ENCODE data around the gene DISP1.

DISP1 gene

DNA sequence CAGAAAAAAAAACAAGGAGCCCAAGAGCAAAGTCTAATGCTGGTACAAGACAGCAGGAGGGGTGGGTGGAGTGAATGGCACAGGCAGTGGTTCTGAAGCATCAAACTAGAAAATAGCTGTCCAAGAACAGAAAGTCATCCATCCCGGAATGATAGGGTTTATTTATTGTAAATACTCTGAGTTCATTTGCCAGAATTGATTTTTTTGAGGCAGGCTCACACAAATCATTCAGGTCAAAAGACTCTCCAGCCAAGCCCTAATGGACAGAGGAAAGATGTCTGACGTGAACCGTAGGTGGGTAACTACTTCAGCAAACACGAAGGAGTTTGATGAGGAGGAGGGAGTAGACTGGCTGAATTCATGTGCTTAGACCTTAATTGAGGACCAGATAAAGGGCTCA, 13.8 kb upstream of the DISP1 start:
- H4K8ac ChIP-seq (ENCODE audit: low read length): no peak overlapping the region
- no peak overlapping the region for H2AFZ ChIP-seq (ENCODE audit: low read depth, low read length)
- H3K4ac ChIP-seq (ENCODE audit: low read depth in 1 of 2, low read length in 2 of 2): no peak overlapping the region
- no peak overlapping the region for H2BK120ac ChIP-seq (ENCODE audit: low read depth, low read length)
- no peak overlapping the region for H3K14ac ChIP-seq (ENCODE audit: low read length in 2 of 2)
- H3K27me3 ChIP-seq (ENCODE audit: control insufficient read depth in 1 of 2, insufficient read depth in 1 of 2, low read length in 2 of 2): no peaks in the 10 kb centered on the region
- no peak overlapping the region for H2BK12ac ChIP-seq (ENCODE audit: low read length in 2 of 2)
- H3K4me1 ChIP-seq (ENCODE audit: control insufficient read depth, insufficient read depth, low read depth, low read length): peaks cover 3% of the 10 kb centered on the region
- DNase-seq: no peak
- no peak overlapping the region for H3K4me2 ChIP-seq (ENCODE audit: low read length, poor library complexity, severe bottlenecking)
- H3K23ac ChIP-seq (ENCODE audit: low read length in 2 of 2): no peak overlapping the region
- no peaks in the 10 kb centered on the region for H3K79me1 ChIP-seq (replicated peaks; ENCODE audit: low read length, poor library complexity, severe bottlenecking)
- no peak overlapping the region for H4K91ac ChIP-seq (ENCODE audit: low read length)
- H3K9ac ChIP-seq (ENCODE audit: low read length): no peak overlapping the region
- H3K4me3 ChIP-seq (ENCODE audit: insufficient read depth in 1 of 2, low read depth in 1 of 2, low read length in 2 of 2): no peak overlapping the region
- H2AK5ac ChIP-seq (ENCODE audit: low read length, severe bottlenecking): no peak overlapping the region
- 97% methylated on average over 3 of the region's 4 CpGs for WGBS
- no peak overlapping the region for H3K27ac ChIP-seq (ENCODE audit: low read length, poor library complexity, severe bottlenecking)
- no peak overlapping the region for H2BK5ac ChIP-seq (ENCODE audit: low read depth, low read length, poor library complexity, severe bottlenecking)
- no peaks in the 10 kb centered on the region for H3K9me3 ChIP-seq (ENCODE audit: control insufficient read depth, low read length)
- H2BK15ac ChIP-seq (ENCODE audit: low read depth, poor library complexity, severe bottlenecking): no peak overlapping the region
- H3K36me3 ChIP-seq (ENCODE audit: control insufficient read depth in 1 of 2, insufficient read depth in 2 of 2, low read depth in 1 of 2, low read length in 2 of 2): no peaks in the 10 kb centered on the region
- H3K18ac ChIP-seq (ENCODE audit: low read depth in 1 of 2, low read length in 2 of 2): no peak overlapping the region

DNA sequence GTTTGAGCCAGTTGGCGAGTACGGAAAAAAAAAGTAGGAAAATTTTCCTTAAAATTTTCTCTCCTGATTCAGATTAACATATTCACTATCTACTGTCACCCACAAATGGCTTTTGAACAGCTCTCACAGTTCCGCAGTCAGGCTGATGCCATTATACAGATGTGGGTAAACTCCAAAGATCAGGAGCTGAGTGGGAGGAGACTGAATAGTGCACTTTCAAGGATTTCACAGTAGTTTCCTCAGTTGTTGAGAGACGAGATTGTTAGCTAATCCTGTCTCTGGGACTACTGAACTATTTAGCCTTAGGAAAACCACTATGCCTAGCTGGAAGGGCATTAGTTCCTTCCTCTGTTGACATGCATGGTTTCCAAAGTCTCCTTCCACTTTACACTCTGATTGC, 3.2 kb upstream of the DISP1 start:
- Histone ChIP-seq H3K79me1 (replicated peaks; ENCODE audit: low read length, poor library complexity, severe bottlenecking) (no peaks in the 10 kb centered on the region), H3K4me2 (ENCODE audit: low read length, poor library complexity, severe bottlenecking) (no peak overlapping the region), H2BK15ac (ENCODE audit: low read depth, poor library complexity, severe bottlenecking) (no peak overlapping the region), H4K8ac (ENCODE audit: low read length) (no peak overlapping the region), H3K9ac (ENCODE audit: low read length) (no peak overlapping the region), H3K36me3 (ENCODE audit: control insufficient read depth in 1 of 2, insufficient read depth in 2 of 2, low read depth in 1 of 2, low read length in 2 of 2) (no peaks in the 10 kb centered on the region), H3K9me3 (ENCODE audit: control insufficient read depth, low read length) (no peaks in the 10 kb centered on the region), H3K4ac (ENCODE audit: low read depth in 1 of 2, low read length in 2 of 2) (no peak overlapping the region), H3K14ac (ENCODE audit: low read length in 2 of 2) (no peak overlapping the region), H2BK12ac (ENCODE audit: low read length in 2 of 2) (no peak overlapping the region), H3K27me3 (ENCODE audit: control insufficient read depth in 1 of 2, insufficient read depth in 1 of 2, low read length in 2 of 2) (no peaks in the 10 kb centered on the region), H3K4me3 (ENCODE audit: insufficient read depth in 1 of 2, low read depth in 1 of 2, low read length in 2 of 2) (no peak overlapping the region), H3K23ac (ENCODE audit: low read length in 2 of 2) (no peak overlapping the region), H2AK5ac (ENCODE audit: low read length, severe bottlenecking) (no peak overlapping the region), H2AFZ (ENCODE audit: low read depth, low read length) (no peak overlapping the region), H3K27ac (ENCODE audit: low read length, poor library complexity, severe bottlenecking) (no peak overlapping the region), H3K4me1 (ENCODE audit: control insufficient read depth, insufficient read depth, low read depth, low read length) (peaks cover 9% of the 10 kb centered on the region), H4K91ac (ENCODE audit: low read length) (no peak overlapping the region), H2BK5ac (ENCODE audit: low read depth, low read length, poor library complexity, severe bottlenecking) (no peak overlapping the region), H3K18ac (ENCODE audit: low read depth in 1 of 2, low read length in 2 of 2) (no peak overlapping the region), H2BK120ac (ENCODE audit: low read depth, low read length) (no peak overlapping the region)
- WGBS: 96% methylated on average over 4 of the region's 4 CpGs
- DNase-seq: no peak

DNA sequence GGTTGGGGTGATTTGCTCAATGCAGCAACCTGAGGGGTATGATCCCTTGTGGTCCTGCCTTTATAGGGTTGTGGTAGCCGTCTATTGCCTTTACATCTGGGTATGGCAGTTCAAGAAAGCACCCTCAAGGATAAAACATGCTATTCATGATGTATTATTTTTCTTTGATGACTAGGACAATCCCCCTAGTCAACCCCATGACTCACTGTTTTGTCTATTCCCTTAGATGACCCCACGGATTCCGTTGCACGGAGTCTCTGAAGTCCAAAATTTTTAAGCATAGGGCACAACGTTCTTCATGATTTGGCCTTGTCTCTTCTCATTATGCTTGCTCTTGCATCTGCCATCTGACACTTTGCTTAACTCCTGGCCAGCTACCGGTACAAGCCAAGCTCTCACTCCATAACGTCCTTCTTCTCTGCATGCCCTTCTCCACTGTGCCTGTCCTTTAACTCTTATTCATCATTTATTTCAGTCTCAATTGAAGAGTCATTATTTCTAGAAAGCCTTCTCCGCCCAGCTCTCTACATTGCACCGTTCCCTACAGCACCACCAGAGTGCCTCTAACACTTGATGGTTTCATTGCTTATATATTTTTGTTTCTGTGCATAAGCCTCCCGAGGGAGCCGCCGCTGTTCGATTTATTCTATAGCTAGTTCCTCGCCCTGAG, 838 bp upstream of the DISP1 start:
- peak overlapping the region; percentile 65 for H3K4me2 ChIP-seq (ENCODE audit: low read length, poor library complexity, severe bottlenecking)
- no peak overlapping the region for H3K14ac ChIP-seq (ENCODE audit: low read length in 2 of 2)
- no peaks in the 10 kb centered on the region for H3K9me3 ChIP-seq (ENCODE audit: control insufficient read depth, low read length)
- peak overlapping the region in 1 of 2 experiments; percentile 49 for H2BK12ac ChIP-seq (ENCODE audit: low read length in 2 of 2)
- H3K27me3 ChIP-seq (ENCODE audit: control insufficient read depth in 1 of 2, insufficient read depth in 1 of 2, low read length in 2 of 2): no peaks in the 10 kb centered on the region
- peak overlapping the region; percentile 94 for H4K8ac ChIP-seq (ENCODE audit: low read length)
- H2AK5ac ChIP-seq (ENCODE audit: low read length, severe bottlenecking): no peak overlapping the region
- no peak overlapping the region for H2BK120ac ChIP-seq (ENCODE audit: low read depth, low read length)
- H2BK15ac ChIP-seq (ENCODE audit: low read depth, poor library complexity, severe bottlenecking): no peak overlapping the region
- H2BK5ac ChIP-seq (ENCODE audit: low read depth, low read length, poor library complexity, severe bottlenecking): peak overlapping the region; percentile 24
- peak overlapping the region in 1 of 2 experiments; percentile 85 for H3K4me3 ChIP-seq (ENCODE audit: insufficient read depth in 1 of 2, low read depth in 1 of 2, low read length in 2 of 2)
- H3K79me1 ChIP-seq (replicated peaks; ENCODE audit: low read length, poor library complexity, severe bottlenecking): no peaks in the 10 kb centered on the region
- no peak overlapping the region for H3K4ac ChIP-seq (ENCODE audit: low read depth in 1 of 2, low read length in 2 of 2)
- peak overlapping the region in 1 of 2 experiments; percentile 87 for H3K18ac ChIP-seq (ENCODE audit: low read depth in 1 of 2, low read length in 2 of 2)
- peak overlapping the region; percentile 85 for H3K27ac ChIP-seq (ENCODE audit: low read length, poor library complexity, severe bottlenecking)
- H4K91ac ChIP-seq (ENCODE audit: low read length): no peak overlapping the region
- no peaks in the 10 kb centered on the region for H3K36me3 ChIP-seq (ENCODE audit: control insufficient read depth in 1 of 2, insufficient read depth in 2 of 2, low read depth in 1 of 2, low read length in 2 of 2)
- DNase-seq: peak; percentile 34
- H3K23ac ChIP-seq (ENCODE audit: low read length in 2 of 2): no peak overlapping the region
- peaks cover 9% of the 10 kb centered on the region for H3K4me1 ChIP-seq (ENCODE audit: control insufficient read depth, insufficient read depth, low read depth, low read length)
- peak overlapping the region; percentile 95 for H3K9ac ChIP-seq (ENCODE audit: low read length)
- H2AFZ ChIP-seq (ENCODE audit: low read depth, low read length): peak overlapping the region; percentile 10
- 62% methylated on average over 14 of the region's 14 CpGs for WGBS

DNA sequence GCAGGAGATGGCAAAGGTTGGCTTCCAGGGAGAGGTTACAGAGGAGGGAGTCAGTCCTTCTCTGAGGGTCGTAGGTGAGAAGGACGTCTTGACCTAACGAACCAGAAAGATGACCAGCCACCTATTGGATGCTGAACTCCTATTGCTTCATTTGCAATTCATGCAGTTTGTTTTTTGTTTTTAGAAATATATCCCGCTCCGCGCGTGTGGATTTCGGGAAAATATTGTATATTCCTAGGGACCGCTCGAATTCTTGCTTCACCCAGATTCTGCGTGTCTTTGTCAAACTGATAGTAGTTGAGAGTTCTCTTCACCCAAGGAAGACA, 564 bp downstream of the DISP1 start:
- peak overlapping the region in 1 of 2 experiments; percentile 79 for H3K18ac ChIP-seq (ENCODE audit: low read depth in 1 of 2, low read length in 2 of 2)
- peak overlapping the region in 1 of 2 experiments; percentile 17 for H2BK12ac ChIP-seq (ENCODE audit: low read length in 2 of 2)
- H3K9me3 ChIP-seq (ENCODE audit: control insufficient read depth, low read length): no peaks in the 10 kb centered on the region
- no peak overlapping the region for H3K23ac ChIP-seq (ENCODE audit: low read length in 2 of 2)
- no peak overlapping the region for H2BK5ac ChIP-seq (ENCODE audit: low read depth, low read length, poor library complexity, severe bottlenecking)
- H3K27me3 ChIP-seq (ENCODE audit: control insufficient read depth in 1 of 2, insufficient read depth in 1 of 2, low read length in 2 of 2): no peaks in the 10 kb centered on the region
- H3K36me3 ChIP-seq (ENCODE audit: control insufficient read depth in 1 of 2, insufficient read depth in 2 of 2, low read depth in 1 of 2, low read length in 2 of 2): no peaks in the 10 kb centered on the region
- no peak overlapping the region for H4K8ac ChIP-seq (ENCODE audit: low read length)
- H3K4me1 ChIP-seq (ENCODE audit: control insufficient read depth, insufficient read depth, low read depth, low read length): peaks cover 9% of the 10 kb centered on the region
- no peak overlapping the region for H2AK5ac ChIP-seq (ENCODE audit: low read length, severe bottlenecking)
- WGBS: 6% methylated on average over 8 of the region's 11 CpGs
- no peak for DNase-seq
- H2BK120ac ChIP-seq (ENCODE audit: low read depth, low read length): no peak overlapping the region
- H3K14ac ChIP-seq (ENCODE audit: low read length in 2 of 2): peak overlapping the region in 1 of 2 experiments; percentile 13
- peaks cover 3% of the 10 kb centered on the region for H3K79me1 ChIP-seq (replicated peaks; ENCODE audit: low read length, poor library complexity, severe bottlenecking)
- H4K91ac ChIP-seq (ENCODE audit: low read length): no peak overlapping the region
- peak overlapping the region; percentile 80 for H3K4me2 ChIP-seq (ENCODE audit: low read length, poor library complexity, severe bottlenecking)
- H3K4me3 ChIP-seq (ENCODE audit: insufficient read depth in 1 of 2, low read depth in 1 of 2, low read length in 2 of 2): peak overlapping the region; percentile 73 to 85
- H3K9ac ChIP-seq (ENCODE audit: low read length): peak overlapping the region; percentile 95
- peak overlapping the region; percentile 79 for H2AFZ ChIP-seq (ENCODE audit: low read depth, low read length)
- peak overlapping the region; percentile 86 for H3K27ac ChIP-seq (ENCODE audit: low read length, poor library complexity, severe bottlenecking)
- H2BK15ac ChIP-seq (ENCODE audit: low read depth, poor library complexity, severe bottlenecking): no peak overlapping the region
- H3K4ac ChIP-seq (ENCODE audit: low read depth in 1 of 2, low read length in 2 of 2): no peak overlapping the region
